ENCODE measurements around the gene CBY2. TPM values are rescaled to one million over a fixed set of nuclear protein-coding genes. Genes with fewer than 3 reads are reported as not detected.

The CBY2 gene
- total and polyA plus RNA-seq, 10 of the 15 experiments (the other 5 are each of a cell fraction or from before 2014, with no cell fraction given): 0.08 to 0.64 (median 0.23) TPM; not detected in 6

DNA sequence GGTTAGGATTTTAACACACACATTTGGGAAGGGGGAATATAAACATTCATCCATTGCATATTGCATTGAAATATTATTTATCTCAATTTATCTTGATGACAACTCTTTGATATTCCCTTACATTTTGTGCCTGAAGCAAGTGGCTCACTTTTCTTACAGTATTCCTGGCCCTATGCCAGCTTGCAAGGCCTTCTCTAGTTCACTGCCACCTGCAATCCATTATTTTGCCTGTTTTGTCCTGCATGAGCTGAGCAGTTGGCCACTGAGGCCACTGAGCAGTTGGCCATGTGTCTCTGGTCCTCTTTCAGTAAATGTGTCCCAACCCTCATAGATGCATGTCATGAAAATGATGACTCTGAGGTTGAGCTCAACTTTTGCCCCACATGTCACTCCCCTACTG lies 49.8 kb downstream of the CBY2 start:
- no peaks in the 10 kb centered on the region for H3K36me3 ChIP-seq (ENCODE audit: control insufficient read depth in 2 of 2, insufficient read depth in 2 of 2, low read length in 1 of 2)
- no peak for TF ChIP-seq SREBF2 (IDR thresholded peaks at IDR 0.05; ENCODE audit: low read length)
- TF ChIP-seq, protein P1, sequence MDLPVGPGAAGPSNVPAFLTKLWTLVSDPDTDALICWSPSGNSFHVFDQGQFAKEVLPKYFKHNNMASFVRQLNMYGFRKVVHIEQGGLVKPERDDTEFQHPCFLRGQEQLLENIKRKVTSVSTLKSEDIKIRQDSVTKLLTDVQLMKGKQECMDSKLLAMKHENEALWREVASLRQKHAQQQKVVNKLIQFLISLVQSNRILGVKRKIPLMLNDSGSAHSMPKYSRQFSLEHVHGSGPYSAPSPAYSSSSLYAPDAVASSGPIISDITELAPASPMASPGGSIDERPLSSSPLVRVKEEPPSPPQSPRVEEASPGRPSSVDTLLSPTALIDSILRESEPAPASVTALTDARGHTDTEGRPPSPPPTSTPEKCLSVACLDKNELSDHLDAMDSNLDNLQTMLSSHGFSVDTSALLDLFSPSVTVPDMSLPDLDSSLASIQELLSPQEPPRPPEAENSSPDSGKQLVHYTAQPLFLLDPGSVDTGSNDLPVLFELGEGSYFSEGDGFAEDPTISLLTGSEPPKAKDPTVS (IDR thresholded peaks at IDR 0.05; ENCODE audit: low read depth, low read length): no peak
- TF ChIP-seq MEF2B (IDR thresholded peaks at IDR 0.05; ENCODE audit: partially characterized antibody, poor library complexity, severe bottlenecking): no peak
- TF ChIP-seq POLR2AphosphoS2 (IDR thresholded peaks at IDR 0.05; ENCODE audit: low read depth, low read length): no peak
- TF ChIP-seq, protein P2, sequence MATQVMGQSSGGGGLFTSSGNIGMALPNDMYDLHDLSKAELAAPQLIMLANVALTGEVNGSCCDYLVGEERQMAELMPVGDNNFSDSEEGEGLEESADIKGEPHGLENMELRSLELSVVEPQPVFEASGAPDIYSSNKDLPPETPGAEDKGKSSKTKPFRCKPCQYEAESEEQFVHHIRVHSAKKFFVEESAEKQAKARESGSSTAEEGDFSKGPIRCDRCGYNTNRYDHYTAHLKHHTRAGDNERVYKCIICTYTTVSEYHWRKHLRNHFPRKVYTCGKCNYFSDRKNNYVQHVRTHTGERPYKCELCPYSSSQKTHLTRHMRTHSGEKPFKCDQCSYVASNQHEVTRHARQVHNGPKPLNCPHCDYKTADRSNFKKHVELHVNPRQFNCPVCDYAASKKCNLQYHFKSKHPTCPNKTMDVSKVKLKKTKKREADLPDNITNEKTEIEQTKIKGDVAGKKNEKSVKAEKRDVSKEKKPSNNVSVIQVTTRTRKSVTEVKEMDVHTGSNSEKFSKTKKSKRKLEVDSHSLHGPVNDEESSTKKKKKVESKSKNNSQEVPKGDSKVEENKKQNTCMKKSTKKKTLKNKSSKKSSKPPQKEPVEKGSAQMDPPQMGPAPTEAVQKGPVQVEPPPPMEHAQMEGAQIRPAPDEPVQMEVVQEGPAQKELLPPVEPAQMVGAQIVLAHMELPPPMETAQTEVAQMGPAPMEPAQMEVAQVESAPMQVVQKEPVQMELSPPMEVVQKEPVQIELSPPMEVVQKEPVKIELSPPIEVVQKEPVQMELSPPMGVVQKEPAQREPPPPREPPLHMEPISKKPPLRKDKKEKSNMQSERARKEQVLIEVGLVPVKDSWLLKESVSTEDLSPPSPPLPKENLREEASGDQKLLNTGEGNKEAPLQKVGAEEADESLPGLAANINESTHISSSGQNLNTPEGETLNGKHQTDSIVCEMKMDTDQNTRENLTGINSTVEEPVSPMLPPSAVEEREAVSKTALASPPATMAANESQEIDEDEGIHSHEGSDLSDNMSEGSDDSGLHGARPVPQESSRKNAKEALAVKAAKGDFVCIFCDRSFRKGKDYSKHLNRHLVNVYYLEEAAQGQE (IDR thresholded peaks at IDR 0.05; ENCODE audit: low read depth, low read length): no peak
- no peak for TF ChIP-seq HDAC2 (IDR thresholded peaks at IDR 0.05)
- no peak for TF ChIP-seq ZSCAN29 (IDR thresholded peaks at IDR 0.05)
- TF ChIP-seq ZNF274 (IDR thresholded peaks at IDR 0.05; ENCODE audit: insufficient read depth, insufficient read length): no peak
- no peak for TF ChIP-seq CBX3 (IDR thresholded peaks at IDR 0.05; ENCODE audit: borderline replicate concordance, low read depth)
- TF ChIP-seq ATF7 (IDR thresholded peaks at IDR 0.05; ENCODE audit: low read depth): no peak
- TF ChIP-seq KAT2A (conservative IDR thresholded peaks at IDR 0.05; ENCODE audit: control insufficient read depth, low read depth, low read length): no peak
- TF ChIP-seq, protein P3, sequence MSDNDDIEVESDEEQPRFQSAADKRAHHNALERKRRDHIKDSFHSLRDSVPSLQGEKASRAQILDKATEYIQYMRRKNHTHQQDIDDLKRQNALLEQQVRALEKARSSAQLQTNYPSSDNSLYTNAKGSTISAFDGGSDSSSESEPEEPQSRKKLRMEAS (IDR thresholded peaks at IDR 0.05; ENCODE audit: low read depth, low read length): no peak
- TF ChIP-seq, protein P4, sequence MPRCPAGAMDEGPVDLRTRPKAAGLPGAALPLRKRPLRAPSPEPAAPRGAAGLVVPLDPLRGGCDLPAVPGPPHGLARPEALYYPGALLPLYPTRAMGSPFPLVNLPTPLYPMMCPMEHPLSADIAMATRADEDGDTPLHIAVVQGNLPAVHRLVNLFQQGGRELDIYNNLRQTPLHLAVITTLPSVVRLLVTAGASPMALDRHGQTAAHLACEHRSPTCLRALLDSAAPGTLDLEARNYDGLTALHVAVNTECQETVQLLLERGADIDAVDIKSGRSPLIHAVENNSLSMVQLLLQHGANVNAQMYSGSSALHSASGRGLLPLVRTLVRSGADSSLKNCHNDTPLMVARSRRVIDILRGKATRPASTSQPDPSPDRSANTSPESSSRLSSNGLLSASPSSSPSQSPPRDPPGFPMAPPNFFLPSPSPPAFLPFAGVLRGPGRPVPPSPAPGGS (IDR thresholded peaks at IDR 0.05; ENCODE audit: borderline replicate concordance, insufficient read depth, low read depth, low read length, poor library complexity, severe bottlenecking): no peak
- TF ChIP-seq NFYA (IDR thresholded peaks at IDR 0.05; ENCODE audit: borderline replicate concordance, low read depth, low read length): no peak
- no peak for TF ChIP-seq YY1 (IDR thresholded peaks at IDR 0.05; ENCODE audit: low read depth, low read length)
- no peak for TF ChIP-seq IKZF2 (IDR thresholded peaks at IDR 0.05)
- TF ChIP-seq ZNF217 (IDR thresholded peaks at IDR 0.05): no peak
- FAIRE-seq (no peak), DNase-seq (ENCODE audit: low read depth, low spot score) (no peak), ATAC-seq (no peak)
- H3K4me3 ChIP-seq: no peak overlapping the region
- H3K27ac ChIP-seq (ENCODE audit: control insufficient read depth, insufficient read depth): no peak overlapping the region
- H3K4me2 ChIP-seq (ENCODE audit: control insufficient read depth, insufficient read depth): no peak overlapping the region
- no peak overlapping the region for H2AFZ ChIP-seq (ENCODE audit: control insufficient read depth, low read depth, low read length)
- ChIA-PET SMC1A (ENCODE audit: uncharacterized antibody, unreplicated experiment) (no interaction called here), CTCF (interaction anchor here (1.9 kb wide), 1 partner anchor 18 kb away, joined by 7 read pairs; no protein-coding TSS in a partner anchor), POLR2A (no interaction called here), RAD21 (ENCODE audit: unreplicated experiment) (no interaction called here)
- H3K79me2 ChIP-seq (ENCODE audit: control insufficient read depth, insufficient read depth, low read length): no peaks in the 10 kb centered on the region
- no peaks in the 10 kb centered on the region for H3K9me3 ChIP-seq (replicated peaks; ENCODE audit: control insufficient read depth, insufficient read depth, low read length)
- H3K4me1 ChIP-seq (ENCODE audit: control insufficient read depth, insufficient read depth, low read length): no peaks in the 10 kb centered on the region
- no peaks in the 10 kb centered on the region for H4K20me1 ChIP-seq (ENCODE audit: control insufficient read depth, insufficient read depth)
- no TSS peak for BruUV-seq (replicated peaks)
- intact Hi-C loops (cut with micrococcal nuclease; ENCODE audit: unreplicated experiment): no loop called here
- no peaks in the 10 kb centered on the region; a peak in 2 of 4 replicates for H3K27me3 ChIP-seq (replicated peaks in 1 of 2; ENCODE audit: control insufficient read depth in 2 of 2, insufficient read depth in 2 of 2, low read length in 1 of 2)
- in situ Hi-C loops (cut with MboI): no loop called here
- no peak overlapping the region for H3K9ac ChIP-seq (ENCODE audit: control insufficient read depth, insufficient read depth, low read length)

Data from GM12878 (cell line).